PFSK-1 (cell line): ENCODE results near the gene MYOZ2.

Experiments used
- REST ChIP-seq, 2 experiments: IDR thresholded peaks; 2 replicates each; pipeline versions ENCODE4 v1.6.1 to v1.8.0; 2011 to 2012; ENCODE audit warnings: low read depth in 2 of 2, low read length in 2 of 2, control low read depth in 1 of 2, inconsistent platforms in 1 of 2, mild to moderate bottlenecking in 1 of 2, moderate library complexity in 1 of 2; ENCODE audit not compliant: insufficient read depth in 1 of 2
- SIN3A ChIP-seq: IDR thresholded peaks from 2 replicates; pipeline ENCODE4 v1.6.1; 2012; ENCODE audit warnings: mild to moderate bottlenecking, low read length, moderate library complexity, borderline replicate concordance; ENCODE audit not compliant: insufficient read depth
- TAF1 ChIP-seq: IDR thresholded peaks from 2 replicates; pipeline ENCODE4 v1.6.1; 2012; ENCODE audit warnings: low read length, control low read depth, borderline replicate concordance; ENCODE audit not compliant: insufficient read depth

GRCh38 chr4:119136546-119136945, 914 bp downstream of the MYOZ2 start:
- no peak for TF ChIP-seq TAF1
- no peak for TF ChIP-seq SIN3A
- no peak for TF ChIP-seq REST (IDR thresholded peaks at IDR 0.05; ENCODE audit: insufficient read depth in 1 of 2, low read depth in 2 of 2, low read length in 2 of 2)
